IMR-90 (cell line): ENCODE measurements around the gene ABHD16B.

Source experiments
- MAFK ChIP-seq: IDR thresholded peaks from 2 replicates; pipeline ENCODE4 v1.6.1; 2012; ENCODE audit warnings: low read depth, low read length, improper control_type of control experiment
- POLR2A ChIP-seq: IDR thresholded peaks from 2 replicates; pipeline ENCODE4 v1.6.1; 2012; ENCODE audit warnings: mild to moderate bottlenecking, low read depth, low read length

- TF ChIP-seq MAFK (no peak), POLR2A (no peak)
Measured at GRCh38 chr20:63826753-63827152, 34.5 kb upstream of the ABHD16B start.
